SK-N-SH (cell line): ENCODE data around the gene FMO3.

Experiments
- EP300 ChIP-seq, 2 experiments: IDR thresholded peaks; 2 replicates each; pipeline versions ENCODE4 v1.4.0 to v1.6.1; 2012; ENCODE audit warnings: borderline replicate concordance in 1 of 2, low read depth in 1 of 2, low read length in 1 of 2
- FOXJ3 ChIP-seq: sonication (generic); formaldehyde crosslinking; IDR thresholded peaks from 2 replicates; pipeline ENCODE4 v1.5.1; 2020; ENCODE audit warnings: mild to moderate bottlenecking, missing genetic modification reagents
- RFX5 ChIP-seq: IDR thresholded peaks from 2 replicates; pipeline ENCODE4 v1.6.1; 2012; ENCODE audit warnings: mild to moderate bottlenecking, improper control_type of control experiment, low read length

DNA sequence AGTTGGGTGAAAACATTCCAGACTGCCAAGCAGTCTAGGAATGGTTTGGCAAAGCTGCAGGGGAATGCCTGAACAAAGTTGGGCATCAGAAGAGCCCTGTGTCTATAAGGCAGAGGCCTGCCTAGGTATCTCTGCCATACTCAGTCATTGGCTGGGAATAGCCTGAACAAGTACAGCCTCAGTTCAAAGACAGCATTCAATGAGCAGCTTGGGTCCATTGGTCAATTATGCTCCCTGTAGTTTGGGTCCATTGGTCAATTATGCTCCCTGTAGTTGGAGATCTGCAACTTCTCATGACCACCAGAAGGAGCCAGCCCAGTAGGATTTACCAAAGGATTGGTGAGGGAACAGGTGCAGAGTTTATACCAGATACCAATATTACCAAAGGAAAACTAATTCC is 31.6 kb downstream of the FMO3 start:
- no peak for TF ChIP-seq RFX5
- TF ChIP-seq FOXJ3 (CRISPR knock-in tag) = no peak
- no peak for TF ChIP-seq EP300 (IDR thresholded peaks at IDR 0.05; ENCODE audit: borderline replicate concordance in 1 of 2, low read depth in 1 of 2, low read length in 1 of 2)
